WTC11 (cell line): ENCODE data around the gene RASAL2.

Experiments
- CTCF ChIP-seq: fragments of 200-600 bp; IDR thresholded peaks from 2 replicates; pipeline ENCODE4 v1.8.0; 2022; ENCODE audit warnings: antibody characterized with exemption
- ELF4 ChIP-seq: sonication (generic); formaldehyde crosslinking; IDR thresholded peaks from 2 replicates; pipeline ENCODE4 v1.8.1; 2022; ENCODE audit warnings: low read depth, mild to moderate bottlenecking, moderate library complexity, missing genetic modification reagents

GRCh38 chr1:178307264-178307663 is 213.4 kb downstream of the RASAL2 start:
- TF ChIP-seq CTCF (no peak), ELF4 (no peak)
